ENCODE data around the gene PRPF8. TPM values are rescaled to one million over a fixed set of nuclear protein-coding genes. Genes with fewer than 3 reads are reported as not detected.

PRPF8 gene
- total and polyA plus RNA-seq, 10 of the 15 experiments (the other 5 are each of a cell fraction or from before 2014, with no cell fraction given) = 77.2 to 337 (median 162) TPM

GRCh38 chr17:1616101-1616500 lies 68.6 kb downstream of the PRPF8 start:
- Histone ChIP-seq H3K79me2 (ENCODE audit: control insufficient read depth, insufficient read depth, low read length) (no peaks in the 10 kb centered on the region), H2AFZ (ENCODE audit: control insufficient read depth, low read depth, low read length) (no peak overlapping the region), H4K20me1 (ENCODE audit: control insufficient read depth, insufficient read depth) (no peaks in the 10 kb centered on the region), H3K9me3 (replicated peaks; ENCODE audit: control insufficient read depth, insufficient read depth, low read length) (no peaks in the 10 kb centered on the region), H3K4me3 (no peak overlapping the region), H3K27me3 (replicated peaks in 1 of 2; ENCODE audit: control insufficient read depth in 2 of 2, insufficient read depth in 2 of 2, low read length in 1 of 2) (no peaks in the 10 kb centered on the region), H3K4me1 (ENCODE audit: control insufficient read depth, insufficient read depth, low read length) (no peaks in the 10 kb centered on the region), H3K27ac (ENCODE audit: control insufficient read depth, insufficient read depth) (no peak overlapping the region), H3K9ac (ENCODE audit: control insufficient read depth, insufficient read depth, low read length) (no peak overlapping the region), H3K36me3 (ENCODE audit: control insufficient read depth in 2 of 2, insufficient read depth in 2 of 2, low read length in 1 of 2) (no peaks in the 10 kb centered on the region), H3K4me2 (ENCODE audit: control insufficient read depth, insufficient read depth) (no peak overlapping the region)
- ChIA-PET SMC1A (ENCODE audit: uncharacterized antibody, unreplicated experiment) (interaction anchor here (0.8 to 2.6 kb wide), 3 partner anchors 8 to 14 kb away, joined by 3 to 5 read pairs (median 4); no protein-coding TSS in a partner anchor), RAD21 (ENCODE audit: unreplicated experiment) (no interaction called here), POLR2A (interaction anchor here (0.5 to 0.9 kb wide), 3 partner anchors 10 to 101 kb away, joined by 3 to 9 read pairs (median 3); no protein-coding TSS in a partner anchor), CTCF (interaction anchor here (1.0 to 1.2 kb wide), 2 partner anchors 10 to 11 kb away, joined by 3 read pairs; no protein-coding TSS in a partner anchor)
- intact Hi-C loops (cut with micrococcal nuclease; ENCODE audit: unreplicated experiment) = no loop called here
- TF ChIP-seq PBX3 (IDR thresholded peaks at IDR 0.05; ENCODE audit: insufficient replicate concordance, low read depth, low read length) (no peak), KAT2A (conservative IDR thresholded peaks at IDR 0.05; ENCODE audit: control insufficient read depth, low read depth, low read length) (no peak), NR2F1 (conservative IDR thresholded peaks at IDR 0.05) (no peak), ATF2 (IDR thresholded peaks at IDR 0.05; ENCODE audit: low read length) (no peak), DPF2 (IDR thresholded peaks at IDR 0.05) (no peak), MEF2A (IDR thresholded peaks at IDR 0.05; ENCODE audit: insufficient read depth, low read depth, low read length) (no peak), YBX1 (IDR thresholded peaks at IDR 0.05) (no peak), HDAC6 (IDR thresholded peaks at IDR 0.05; ENCODE audit: unreplicated experiment) (no peak)
- 87% methylated on average over 13 of the region's 13 CpGs for WGBS (ENCODE audit: insufficient coverage, insufficient replicate concordance, low lambda C conversion rate, missing lambda C conversion rate)
- in situ Hi-C loops (cut with MboI) = no loop called here
- BruUV-seq (replicated peaks) = no TSS peak
- ATAC-seq = no peak
- no peak for FAIRE-seq
- no peak for DNase-seq (ENCODE audit: low read depth, low spot score)
